CD4-positive, alpha-beta T cell treated with Interleukin-10 for 1 hour (primary cell): ENCODE measurements around the gene RNFT1.
A peak's percentile ranks its signal among the peaks of the same experiment; 100 is the strongest.
"Not testable (repeated sequence)": the region's sequence is repeated elsewhere in the genome, so short reads cannot be mapped to it uniquely, and the experiment has no call there.

ENCODE experiments used
- DNase-seq: peaks from one replicate; pipeline ENCODE4 v3.0.0-alpha.2; 2020

Gene RNFT1

DNA sequence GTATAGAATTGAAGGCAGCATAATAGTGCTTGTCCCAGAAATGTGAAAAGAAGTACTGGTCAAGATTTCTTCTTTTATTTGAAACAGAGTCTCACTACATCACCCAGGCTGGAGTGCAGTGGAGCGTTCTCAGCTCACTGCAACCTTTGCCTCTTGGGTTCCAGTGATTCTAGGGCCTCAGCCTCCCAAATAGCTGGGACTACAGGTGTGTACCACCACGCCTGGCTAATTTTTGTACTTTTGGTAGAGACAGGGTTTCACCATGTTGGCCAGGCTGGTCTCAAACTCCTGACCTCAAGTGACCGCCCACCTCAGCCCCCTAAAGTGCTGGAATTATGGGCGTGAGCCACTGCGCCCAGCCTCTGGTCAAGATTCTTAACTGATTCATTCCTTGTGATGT, 43.9 kb downstream of the RNFT1 start:
- not testable (repeated sequence) for DNase-seq

DNA sequence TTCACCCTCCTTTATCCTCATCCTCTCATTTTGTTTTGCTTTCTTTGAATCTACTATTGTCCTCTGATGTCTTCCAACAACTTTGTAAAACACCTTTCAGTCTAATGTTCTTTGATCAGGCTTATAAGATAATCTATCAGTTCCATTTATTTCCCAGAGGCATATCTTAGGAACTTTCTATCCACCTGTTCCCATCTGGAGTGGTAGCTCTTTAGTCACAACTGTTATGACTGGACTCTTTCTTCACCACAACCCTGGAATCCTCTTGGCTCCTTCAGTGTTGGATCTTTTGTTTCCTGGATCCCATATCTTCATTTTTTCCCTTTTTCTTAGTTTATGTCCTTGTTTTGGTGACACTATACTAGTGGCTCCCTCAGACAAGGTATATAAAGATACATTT, 48.1 kb downstream of the RNFT1 start:
- no peak for DNase-seq

GRCh38 chr17:59914274-59914854, 50.2 kb downstream of the RNFT1 start:
- peak; percentile 69 for DNase-seq

DNA sequence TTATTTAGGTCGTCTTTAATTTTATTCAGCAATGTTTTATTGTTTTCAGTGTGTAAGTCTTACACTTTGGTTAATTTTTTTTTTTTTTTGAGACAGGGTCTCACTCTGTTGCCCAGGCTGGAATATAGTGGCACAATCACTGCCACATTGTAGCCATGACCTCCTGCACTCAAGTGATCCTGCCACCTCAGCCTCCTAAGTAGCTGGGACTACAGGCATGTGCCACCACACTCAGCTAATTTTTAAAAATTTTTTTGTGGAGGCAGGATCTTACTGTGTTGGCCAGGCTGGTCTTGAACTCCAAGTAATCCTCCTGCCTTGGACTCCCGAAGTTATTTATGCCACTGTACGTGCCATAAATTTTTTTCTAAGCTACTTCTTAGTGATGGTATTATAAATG, 57.1 kb downstream of the RNFT1 start:
- DNase-seq, result no peak

GRCh38 chr17:59903455-59903854, 61.1 kb downstream of the RNFT1 start:
- DNase-seq, result no peak
